ENCODE measurements around the gene JADE2.
"Not testable (repeated sequence)": the region's sequence is repeated elsewhere in the genome, so short reads cannot be mapped to it uniquely, and the experiment has no call there.

JADE2 gene

GRCh38 chr5:134594336-134594735, 68.9 kb downstream of the JADE2 start:
- DNase-seq = no peak

GRCh38 chr5:134594797-134595457, 69.5 kb downstream of the JADE2 start:
- no peak for DNase-seq

GRCh38 chr5:134595458-134595838, 70.0 kb downstream of the JADE2 start:
- no peak for DNase-seq

- DNase-seq = not testable (repeated sequence)
These were observed 74.3 kb downstream of the JADE2 start for GRCh38 chr5:134599820-134600219.

GRCh38 chr5:134600600-134600999, 75.1 kb downstream of the JADE2 start:
- no peak for DNase-seq

GRCh38 chr5:134603059-134603458, 77.6 kb downstream of the JADE2 start:
- no peak for DNase-seq

- no peak for DNase-seq
These were observed 79.4 kb downstream of the JADE2 start for GRCh38 chr5:134604908-134605307.

- DNase-seq = no peak
These were observed 81.3 kb downstream of the JADE2 start for GRCh38 chr5:134606726-134607125.

GRCh38 chr5:134608555-134608954, 83.1 kb downstream of the JADE2 start:
- no peak for DNase-seq

- DNase-seq = no peak
These were observed 83.9 kb downstream of the JADE2 start for GRCh38 chr5:134609232-134609851.

GRCh38 chr5:134610725-134611124, 85.3 kb downstream of the JADE2 start:
- no peak for DNase-seq

GRCh38 chr5:134611515-134611914, 86.0 kb downstream of the JADE2 start:
- no peak for DNase-seq

- DNase-seq = no peak
These were observed 89.1 kb downstream of the JADE2 start for GRCh38 chr5:134614450-134615085.

GRCh38 chr5:134620634-134621033, 95.2 kb downstream of the JADE2 start:
- no peak for DNase-seq

GRCh38 chr5:134625559-134625958, 100.1 kb downstream of the JADE2 start:
- DNase-seq = no peak

- no peak for DNase-seq
These were observed 101.0 kb downstream of the JADE2 start for GRCh38 chr5:134626369-134627014.
